Common myeloid progenitor, CD34-positive (primary cell): ENCODE measurements around the gene AKT3.

Experiments used
- CTCF ChIA-PET: fragments of 350-600 bp; sonication (Branson Sonifier 250); formaldehyde crosslinking; loops from one replicate; lab custom pipeline; 2021; ENCODE audit warnings: antibody characterized with exemption; lab: Charles Lee
- POLR2A ChIA-PET: fragments of 350-600 bp; sonication (Branson Sonifier 250); formaldehyde crosslinking; loops from one replicate; lab custom pipeline; 2021; ENCODE audit warnings: antibody characterized with exemption; lab: Charles Lee
- DNase-seq, 3 donors: peaks; one replicate each; pipeline versions ENCODE4 v3.0.0 to v3.0.0-alpha.2; 2013
- H3K27ac ChIP-seq, 2 experiments: 1 replicate in 1 of 2; 2 replicates in 1 of 2; pipeline ENCODE4 v1.7.0; 2013; ENCODE audit warnings: inconsistent platforms in 2 of 2, low read length in 2 of 2, mild to moderate bottlenecking in 2 of 2, low read depth in 1 of 2, moderate library complexity in 1 of 2; ENCODE audit not compliant: severe bottlenecking in 2 of 2, insufficient read depth in 1 of 2, poor library complexity in 1 of 2
- H3K27me3 ChIP-seq, 5 experiments: replicated peaks in 2 of 5; 1 replicate in 3 of 5; 2 replicates in 2 of 5; pipeline versions ENCODE4 v1.6.1 to v1.7.0; 2013; ENCODE audit warnings: low read length in 4 of 5, mild to moderate bottlenecking in 2 of 5, moderate library complexity in 2 of 5, inconsistent platforms in 1 of 5; ENCODE audit not compliant: insufficient read depth in 5 of 5, control insufficient read depth in 4 of 5
- H3K36me3 ChIP-seq, 4 experiments: 1 replicate in 2 of 4; 2 replicates in 2 of 4; pipeline versions ENCODE4 v1.6.1 to v1.7.0; 2013; ENCODE audit warnings: low read length in 3 of 4, control low read depth in 1 of 4, mild to moderate bottlenecking in 1 of 4; ENCODE audit not compliant: control insufficient read depth in 4 of 4, insufficient read depth in 4 of 4
- H3K4me1 ChIP-seq, 4 experiments: 1 replicate in 3 of 4; 2 replicates in 1 of 4; pipeline versions ENCODE4 v1.6.1 to v1.7.1; 2013; ENCODE audit warnings: low read length in 3 of 4, mild to moderate bottlenecking in 3 of 4, control low read depth in 1 of 4, inconsistent platforms in 1 of 4, moderate library complexity in 1 of 4; ENCODE audit not compliant: control insufficient read depth in 4 of 4, insufficient read depth in 4 of 4; ENCODE audit errors: control extremely low read depth in 1 of 4
- H3K4me3 ChIP-seq, 7 experiments: 1 replicate in 4 of 7; 2 replicates in 3 of 7; pipeline versions ENCODE4 v1.5.1 to v1.7.0; 2013; ENCODE audit warnings: mild to moderate bottlenecking in 7 of 7, low read length in 6 of 7, moderate library complexity in 6 of 7, inconsistent platforms in 2 of 7, low read depth in 2 of 7, control low read depth in 1 of 7; ENCODE audit not compliant: insufficient read depth in 4 of 7, control insufficient read depth in 1 of 7; ENCODE audit errors: extremely low read depth in 1 of 7
- H3K9me3 ChIP-seq, 5 experiments: 1 replicate in 4 of 5; 2 replicates in 1 of 5; pipeline versions ENCODE4 v1.6.1 to v1.7.1; 2013; ENCODE audit warnings: low read length in 4 of 5, mild to moderate bottlenecking in 2 of 5, inconsistent platforms in 1 of 5, low read depth in 1 of 5, moderate library complexity in 1 of 5; ENCODE audit not compliant: control insufficient read depth in 4 of 5, insufficient read depth in 2 of 5; ENCODE audit errors: control extremely low read depth in 1 of 5
- WGBS: methylation state at CpG from one replicate; pipeline ENCODE4 v1.1.5; 2013; ENCODE audit not compliant: insufficient coverage; 5-methylcytosine and 5-hydroxymethylcytosine counted together

The AKT3 gene

GRCh38 chr1:243725846-243726245, 124.2 kb downstream of the AKT3 start:
- no CpG with 5 or more reads among the region's 3 CpGs for WGBS
- Histone ChIP-seq H3K4me1 (peaks cover 0 to 7% (median 1%) of the 10 kb centered on the region in 4 experiments), H3K27ac (no peak overlapping the region), H3K36me3 (peaks cover 0 to 11% (median 0%) of the 10 kb centered on the region in 4 experiments), H3K4me3 (no peak overlapping the region), H3K27me3 (no peaks in the 10 kb centered on the region), H3K9me3 (peaks cover 0 to 8% (median 4%) of the 10 kb centered on the region in 5 experiments)
- POLR2A ChIA-PET: no interaction called here
- CTCF ChIA-PET: no interaction called here
- DNase-seq: no peak

- peaks cover 0 to 3% (median 0%) of the 10 kb centered on the region in 4 experiments for H3K4me1 ChIP-seq
- CTCF ChIA-PET: no interaction called here
- WGBS: 100% methylated on average over 2 of the region's 3 CpGs
Measured at GRCh38 chr1:243725075-243725474, 125.0 kb downstream of the AKT3 start.

GRCh38 chr1:243723458-243724043, 126.5 kb downstream of the AKT3 start:
- Histone ChIP-seq H3K27ac (no peak overlapping the region), H3K36me3 (no peaks in the 10 kb centered on the region), H3K4me1 (peaks cover 0 to 3% (median 0%) of the 10 kb centered on the region in 4 experiments), H3K9me3 (no peaks in the 10 kb centered on the region), H3K4me3 (no peak overlapping the region), H3K27me3 (no peaks in the 10 kb centered on the region)
- WGBS: 100% methylated on average over 1 of the region's 3 CpGs
- CTCF ChIA-PET: interaction anchor here (0.6 kb wide), 1 partner anchor 124 kb away, joined by 3 read pairs; no protein-coding TSS in a partner anchor
- no peak for DNase-seq
- POLR2A ChIA-PET: no interaction called here

More at GRCh38 chr1:243725075-243725474, 125.0 kb downstream of the AKT3 start:
- POLR2A ChIA-PET: no interaction called here
- Histone ChIP-seq H3K4me3 (no peak overlapping the region), H3K9me3 (peaks cover 0 to 3% (median 0%) of the 10 kb centered on the region in 5 experiments), H3K27ac (no peak overlapping the region), H3K27me3 (no peaks in the 10 kb centered on the region), H3K36me3 (peaks cover 0 to 5% (median 0%) of the 10 kb centered on the region in 4 experiments)
- no peak for DNase-seq

- Histone ChIP-seq H3K27ac (no peak overlapping the region), H3K4me3 (no peak overlapping the region), H3K9me3 (no peaks in the 10 kb centered on the region), H3K36me3 (no peaks in the 10 kb centered on the region), H3K27me3 (no peaks in the 10 kb centered on the region), H3K4me1 (peaks cover 0 to 3% (median 0%) of the 10 kb centered on the region in 4 experiments)
- no peak for DNase-seq
- WGBS: no CpG with 5 or more reads among the region's 3 CpGs
- ChIA-PET CTCF (no interaction called here), POLR2A (no interaction called here)
Measured at GRCh38 chr1:243723050-243723449, 127.0 kb downstream of the AKT3 start.

- no peak for DNase-seq
- no peaks in the 10 kb centered on the region for H3K27me3 ChIP-seq
- ChIA-PET POLR2A (no interaction called here), CTCF (no interaction called here)
- H3K36me3 ChIP-seq: no peaks in the 10 kb centered on the region
- WGBS: no CpG with 5 or more reads among the region's 2 CpGs
- no peaks in the 10 kb centered on the region for H3K9me3 ChIP-seq
- no peaks in the 10 kb centered on the region for H3K4me1 ChIP-seq
- H3K4me3 ChIP-seq: no peak overlapping the region
- H3K27ac ChIP-seq: no peak overlapping the region
Measured at GRCh38 chr1:243719476-243719875, 130.6 kb downstream of the AKT3 start.

GRCh38 chr1:243718893-243719292, 131.2 kb downstream of the AKT3 start:
- no peaks in the 10 kb centered on the region for H3K36me3 ChIP-seq
- H3K9me3 ChIP-seq: no peaks in the 10 kb centered on the region
- DNase-seq: no peak
- H3K27me3 ChIP-seq: no peaks in the 10 kb centered on the region
- H3K4me3 ChIP-seq: no peak overlapping the region
- CTCF ChIA-PET: no interaction called here
- no peak overlapping the region for H3K27ac ChIP-seq
- POLR2A ChIA-PET: no interaction called here
- no peaks in the 10 kb centered on the region for H3K4me1 ChIP-seq
- WGBS: 100% methylated on average over 1 of the region's 1 CpG

GRCh38 chr1:243718022-243718421, 132.0 kb downstream of the AKT3 start:
- CTCF ChIA-PET: no interaction called here
- H3K9me3 ChIP-seq: no peaks in the 10 kb centered on the region

More at GRCh38 chr1:243718022-243718421, 132.0 kb downstream of the AKT3 start:
- no CpG with 5 or more reads among the region's 2 CpGs for whole genome bisulfite sequencing
- no peak for DNase-seq
- Histone ChIP-seq H3K4me1 (peaks cover 0 to 1% (median 0%) of the 10 kb centered on the region in 4 experiments), H3K36me3 (no peaks in the 10 kb centered on the region), H3K4me3 (no peak overlapping the region), H3K27ac (no peak overlapping the region), H3K27me3 (no peaks in the 10 kb centered on the region)
- POLR2A ChIA-PET: no interaction called here
